ENCODE results near the gene PEAK1. TPM values are rescaled to one million over a fixed set of nuclear protein-coding genes. Genes with fewer than 3 reads are reported as not detected.

The PEAK1 gene
- total and polyA plus RNA-seq, 10 of the 15 experiments (the other 5 are each of a cell fraction or from before 2014, with no cell fraction given): 0.62 to 24.2 (median 11.2) TPM

GRCh38 chr15:77221174-77221573 lies 198.7 kb downstream of the PEAK1 start:
- intact Hi-C loops (cut with micrococcal nuclease; ENCODE audit: unreplicated experiment): no loop called here

More at GRCh38 chr15:77221174-77221573, 198.7 kb downstream of the PEAK1 start:
- CTCF ChIA-PET: interaction anchor here (1.0 kb wide), 1 partner anchor 32 kb away, joined by 3 read pairs; no protein-coding TSS in a partner anchor
- H4K20me1 ChIP-seq (ENCODE audit: control insufficient read depth, insufficient read depth): no peaks in the 10 kb centered on the region
- no peaks in the 10 kb centered on the region for H3K4me1 ChIP-seq (ENCODE audit: control insufficient read depth, insufficient read depth, low read length)
- WGBS (ENCODE audit: insufficient coverage, insufficient replicate concordance, low lambda C conversion rate, missing lambda C conversion rate): 50% methylated on average over 3 of the region's 3 CpGs
- no peaks in the 10 kb centered on the region for H3K36me3 ChIP-seq (ENCODE audit: control insufficient read depth in 2 of 2, insufficient read depth in 2 of 2, low read length in 1 of 2)
- H3K27ac ChIP-seq (ENCODE audit: control insufficient read depth, insufficient read depth): no peak overlapping the region
- H3K4me3 ChIP-seq: no peak overlapping the region
- no peak overlapping the region for H3K4me2 ChIP-seq (ENCODE audit: control insufficient read depth, insufficient read depth)
- POLR2A ChIA-PET: no interaction called here
- RAD21 ChIA-PET (ENCODE audit: unreplicated experiment): no interaction called here
- H3K79me2 ChIP-seq (ENCODE audit: control insufficient read depth, insufficient read depth, low read length): no peaks in the 10 kb centered on the region
- TF ChIP-seq SRF (IDR thresholded peaks at IDR 0.05; ENCODE audit: low read depth in 2 of 2, low read length in 2 of 2) (no peak), CUX1 (IDR thresholded peaks at IDR 0.05; ENCODE audit: insufficient replicate concordance, low read depth, low read length) (no peak), ZNF622 (IDR thresholded peaks at IDR 0.05) (no peak), REST (IDR thresholded peaks at IDR 0.05; ENCODE audit: low read depth, low read length) (no peak), MLLT1 (IDR thresholded peaks at IDR 0.05) (no peak), NRF1 (conservative IDR thresholded peaks at IDR 0.05; ENCODE audit: low read depth, low read length) (no peak), PAX5 (IDR thresholded peaks at IDR 0.05; ENCODE audit: borderline replicate concordance, low read depth, low read length) (no peak), KAT2A (conservative IDR thresholded peaks at IDR 0.05; ENCODE audit: control insufficient read depth, low read depth, low read length) (no peak), CEBPB (IDR thresholded peaks at IDR 0.05; ENCODE audit: borderline replicate concordance in 1 of 2, low read depth in 2 of 2, low read length in 2 of 2) (no peak), NFXL1 (IDR thresholded peaks at IDR 0.05; ENCODE audit: borderline replicate concordance) (no peak), FOS (IDR thresholded peaks at IDR 0.05; ENCODE audit: borderline replicate concordance, extremely low read depth, insufficient read length) (no peak), ZNF217 (IDR thresholded peaks at IDR 0.05) (no peak)
- H3K9ac ChIP-seq (ENCODE audit: control insufficient read depth, insufficient read depth, low read length): no peak overlapping the region
- no peaks in the 10 kb centered on the region for H3K9me3 ChIP-seq (replicated peaks; ENCODE audit: control insufficient read depth, insufficient read depth, low read length)
- in situ Hi-C loops (cut with MboI): no loop called here
- no peak for ATAC-seq
- no peak overlapping the region for H2AFZ ChIP-seq (ENCODE audit: control insufficient read depth, low read depth, low read length)
- DNase-seq (ENCODE audit: low read depth, low spot score): no peak
- no peak for FAIRE-seq
- BruUV-seq (replicated peaks): no TSS peak
- SMC1A ChIA-PET (ENCODE audit: uncharacterized antibody, unreplicated experiment): no interaction called here
- H3K27me3 ChIP-seq (replicated peaks in 1 of 2; ENCODE audit: control insufficient read depth in 2 of 2, insufficient read depth in 2 of 2, low read length in 1 of 2): no peaks in the 10 kb centered on the region

All from GM12878 (cell line).